PC-3 (cell line): ENCODE data around the gene SLC22A17. TPM values are rescaled to one million over a fixed set of nuclear protein-coding genes. Genes with fewer than 3 reads are reported as not detected.

Experiments used
- ATAC-seq: fragments of 200-7000 bp; cut with Tn5 transposase; 2 replicates; pipeline ENCODE4 v1.9.1; 2020; ENCODE audit warnings: mild to moderate bottlenecking, moderate library complexity
- BruUV-seq: library from RNA; stranded (reverse); fragments of 400-500 nt; replicated peaks from 2 replicates; lab custom pipeline; 2021; lab: Mats Ljungman, UMichigan
- CTCF ChIA-PET: fragments of 300-600 bp; sonication (Branson Sonifier 250); formaldehyde crosslinking; loops from one replicate; lab custom pipeline; 2022; ENCODE audit warnings: antibody characterized with exemption; lab: Charles Lee
- POLR2A ChIA-PET: fragments of 300-600 bp; sonication (Branson Sonifier 250); formaldehyde crosslinking; loops from one replicate; lab custom pipeline; 2022; ENCODE audit warnings: antibody characterized with exemption; ENCODE audit not compliant: unreplicated experiment; lab: Charles Lee
- DNase-seq: peaks from one replicate; pipeline ENCODE4 v3.0.0-alpha.2; 2015
- H2AFZ ChIP-seq: fragments of 300-600 bp; sonication (generic); 2 replicates; pipeline ENCODE4 v1.6.0; 2016; ENCODE audit warnings: antibody characterized with exemption, low read length
- H3F3A ChIP-seq: fragments of 300-600 bp; sonication (generic); one replicate; pipeline ENCODE4 v1.6.0; 2017; ENCODE audit warnings: antibody characterized with exemption, low read length, control low read depth, mild to moderate bottlenecking; ENCODE audit not compliant: unreplicated experiment
- H3K27ac ChIP-seq: fragments of 300-600 bp; sonication (generic); 2 replicates; pipeline ENCODE4 v1.5.1; 2016; ENCODE audit warnings: mild to moderate bottlenecking, low read length
- H3K27me3 ChIP-seq: fragments of 300-600 bp; sonication (generic); 2 replicates; pipeline ENCODE4 v1.6.1; 2016; ENCODE audit warnings: low read length, mixed read lengths
- H3K36me3 ChIP-seq: fragments of 300-600 bp; sonication (generic); 2 replicates; pipeline ENCODE4 v1.6.1; 2016; ENCODE audit warnings: low read depth, mixed run types, low read length, mixed read lengths
- H3K4me1 ChIP-seq: fragments of 300-600 bp; sonication (generic); 2 replicates; pipeline ENCODE4 v1.5.1; 2016; ENCODE audit warnings: low read length; ENCODE audit not compliant: insufficient read depth
- H3K4me2 ChIP-seq: fragments of 300-600 bp; sonication (generic); 2 replicates; pipeline ENCODE4 v1.6.0; 2016; ENCODE audit warnings: low read length
- H3K4me3 ChIP-seq: fragments of 300-600 bp; sonication (generic); 2 replicates; pipeline ENCODE4 v1.5.1; 2016; ENCODE audit warnings: mild to moderate bottlenecking, low read length, mixed read lengths
- H3K79me2 ChIP-seq: fragments of 300-600 bp; sonication (generic); 2 replicates; pipeline ENCODE4 v1.6.1; 2017; ENCODE audit warnings: low read length, mixed read lengths
- H3K9ac ChIP-seq: fragments of 300-600 bp; sonication (generic); 2 replicates; pipeline ENCODE4 v1.6.0; 2016; ENCODE audit warnings: mild to moderate bottlenecking, low read length
- H3K9me2 ChIP-seq: fragments of 300-600 bp; sonication (generic); replicated peaks from 2 replicates; pipeline ENCODE4 v1.6.1; 2016; ENCODE audit warnings: mixed run types, low read length, mixed read lengths
- H3K9me3 ChIP-seq: fragments of 300-600 bp; sonication (generic); 2 replicates; pipeline ENCODE4 v1.6.1; 2016; ENCODE audit warnings: low read length, mixed read lengths
- H4K20me1 ChIP-seq: fragments of 300-600 bp; sonication (generic); 2 replicates; pipeline ENCODE4 v1.6.1; 2016; ENCODE audit warnings: low read length, mixed read lengths
- EZH2 ChIP-seq: fragments of 300-600 bp; sonication (generic); IDR thresholded peaks from one replicate; pipeline ENCODE4 v1.6.1; 2017; ENCODE audit warnings: antibody characterized with exemption, mild to moderate bottlenecking, low read length; ENCODE audit not compliant: unreplicated experiment
- EZH2phosphoT487 ChIP-seq: fragments of 300-600 bp; sonication (generic); IDR thresholded peaks from 2 replicates; pipeline ENCODE4 v1.6.1; 2018; ENCODE audit warnings: mild to moderate bottlenecking, antibody characterized with exemption, low read length, borderline replicate concordance
- intact Hi-C: fragments of 100-400 bp; cut with micrococcal nuclease; formaldehyde crosslinking; loops from 2 replicates; pipeline ENCODE4 v1.9.0; 2023
- total RNA-seq: library from RNA; depleted of rRNA; stranded (reverse); fragments of >200 nt; gene quantifications from 2 replicates; pipeline ENCODE4 v1.2.3, GENCODE V29; 2014
- TF ChIP-seq, protein P1 (sequence below): fragments of 300-600 bp; sonication (generic); conservative IDR thresholded peaks from 2 replicates; pipeline ENCODE4 v1.5.1; 2017; ENCODE audit warnings: antibody characterized with exemption, low read depth, mild to moderate bottlenecking, low read length

Gene SLC22A17
- total RNA-seq, 1 experiment from 2014 or later: 12.0 TPM

DNA sequence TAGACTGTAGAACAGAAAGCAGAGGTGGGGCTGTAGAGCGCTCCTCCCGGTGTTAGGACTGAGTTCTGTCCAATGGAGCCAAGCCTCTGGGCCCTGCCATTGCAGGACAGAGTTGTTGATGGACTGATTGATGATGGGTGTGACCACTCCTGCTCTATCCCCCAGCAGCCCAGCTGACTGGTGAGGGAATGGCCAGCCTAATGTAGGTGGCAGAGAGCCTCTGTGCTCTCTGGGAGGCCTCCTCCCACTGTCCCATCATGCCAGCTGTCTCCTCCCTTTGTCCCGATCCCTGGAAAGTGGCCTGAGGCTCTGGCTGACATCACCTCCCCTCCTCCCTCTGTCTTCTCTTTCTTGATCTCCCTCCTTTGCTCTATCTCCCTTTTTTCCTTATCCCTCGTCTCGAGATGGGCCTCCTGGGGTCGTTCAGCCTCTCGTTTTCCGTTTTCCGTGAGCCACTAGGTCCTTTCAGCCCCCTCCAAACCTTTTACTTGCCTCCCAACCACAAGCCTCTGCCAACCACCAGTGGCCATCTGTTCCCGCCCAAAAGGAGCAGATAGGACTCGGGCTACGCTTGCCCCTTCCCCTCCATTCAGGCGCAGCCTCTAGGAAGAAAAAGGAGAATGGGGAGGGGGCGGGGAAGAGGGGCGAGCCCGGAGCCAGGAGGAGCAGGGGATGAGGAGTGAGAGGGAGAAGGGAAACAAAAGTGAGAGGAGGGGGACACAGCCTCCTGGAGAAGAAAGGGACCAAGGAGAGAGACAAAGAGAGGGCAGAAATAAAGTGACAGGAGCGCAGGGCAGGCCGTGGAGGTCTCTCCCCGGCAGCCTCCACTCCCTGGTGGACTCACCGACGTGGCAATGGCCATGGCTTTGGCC is 11.7 kb upstream of the SLC22A17 start:
- H3K9ac ChIP-seq: no peak overlapping the region
- H2AFZ ChIP-seq: peak overlapping the region; percentile 58

DNA sequence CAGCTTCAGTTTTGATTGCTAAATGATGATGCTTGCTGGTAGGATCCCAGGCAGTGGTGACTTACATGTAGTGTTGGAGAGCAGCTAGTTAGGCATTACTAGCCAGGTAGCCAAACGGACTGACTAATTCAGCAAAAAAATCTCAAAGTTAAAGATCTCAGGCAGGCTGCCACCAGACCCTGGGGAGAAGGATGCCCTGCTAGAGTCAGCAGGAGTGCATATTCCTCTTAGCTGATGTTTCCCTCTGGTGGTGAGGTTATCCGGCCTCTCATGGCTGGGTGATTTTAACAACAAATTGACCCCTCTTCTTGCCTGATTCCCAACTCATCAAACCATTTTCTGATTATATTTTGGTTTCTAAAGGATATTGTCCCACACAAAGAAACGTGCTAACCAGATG is 9.5 kb upstream of the SLC22A17 start:
- no TSS peak for BruUV-seq
- ChIA-PET POLR2A (no interaction called here), CTCF (interaction anchor here (1.1 kb wide), 1 partner anchor 9 kb away, joined by 3 read pairs; the partner anchor contains the start of gene SLC22A17)
- no peak overlapping the region for H2AFZ ChIP-seq
- H4K20me1 ChIP-seq: no peaks in the 10 kb centered on the region
- no peaks in the 10 kb centered on the region for H3K36me3 ChIP-seq
- H3K27ac ChIP-seq: no peak overlapping the region
- peak; percentile 4 for DNase-seq
- no peak overlapping the region for H3K9ac ChIP-seq
- H3F3A ChIP-seq: no peaks in the 10 kb centered on the region
- no peak overlapping the region for H3K4me2 ChIP-seq
- H3K9me2 ChIP-seq: no peaks in the 10 kb centered on the region
- H3K79me2 ChIP-seq: no peaks in the 10 kb centered on the region
- H3K4me3 ChIP-seq: no peak overlapping the region
- no peaks in the 10 kb centered on the region for H3K9me3 ChIP-seq
- peaks cover 32% of the 10 kb centered on the region for H3K27me3 ChIP-seq
- no peaks in the 10 kb centered on the region for H3K4me1 ChIP-seq
- intact Hi-C loops: no loop called here
- no peak for TF ChIP-seq EZH2phosphoT487
- TF ChIP-seq, protein P1, sequence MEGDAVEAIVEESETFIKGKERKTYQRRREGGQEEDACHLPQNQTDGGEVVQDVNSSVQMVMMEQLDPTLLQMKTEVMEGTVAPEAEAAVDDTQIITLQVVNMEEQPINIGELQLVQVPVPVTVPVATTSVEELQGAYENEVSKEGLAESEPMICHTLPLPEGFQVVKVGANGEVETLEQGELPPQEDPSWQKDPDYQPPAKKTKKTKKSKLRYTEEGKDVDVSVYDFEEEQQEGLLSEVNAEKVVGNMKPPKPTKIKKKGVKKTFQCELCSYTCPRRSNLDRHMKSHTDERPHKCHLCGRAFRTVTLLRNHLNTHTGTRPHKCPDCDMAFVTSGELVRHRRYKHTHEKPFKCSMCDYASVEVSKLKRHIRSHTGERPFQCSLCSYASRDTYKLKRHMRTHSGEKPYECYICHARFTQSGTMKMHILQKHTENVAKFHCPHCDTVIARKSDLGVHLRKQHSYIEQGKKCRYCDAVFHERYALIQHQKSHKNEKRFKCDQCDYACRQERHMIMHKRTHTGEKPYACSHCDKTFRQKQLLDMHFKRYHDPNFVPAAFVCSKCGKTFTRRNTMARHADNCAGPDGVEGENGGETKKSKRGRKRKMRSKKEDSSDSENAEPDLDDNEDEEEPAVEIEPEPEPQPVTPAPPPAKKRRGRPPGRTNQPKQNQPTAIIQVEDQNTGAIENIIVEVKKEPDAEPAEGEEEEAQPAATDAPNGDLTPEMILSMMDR: peak; percentile 35; the same call in 1 of the 2 replicates
- ATAC-seq: peak; percentile 28; the same call in 1 of the 2 replicates

More for the DNA sequence above, 11.7 kb upstream of the SLC22A17 start:
- intact Hi-C loops: no loop called here
- Histone ChIP-seq H4K20me1 (no peaks in the 10 kb centered on the region), H3K27me3 (peaks cover 26% of the 10 kb centered on the region), H3K4me1 (no peaks in the 10 kb centered on the region), H3K79me2 (no peaks in the 10 kb centered on the region), H3F3A (no peaks in the 10 kb centered on the region), H3K9me3 (no peaks in the 10 kb centered on the region), H3K4me2 (peak overlapping the region; percentile 51), H3K4me3 (0 out of 2 replicates have a peak overlapping the region, but pooled peaks have one; percentile 33), H3K9me2 (no peaks in the 10 kb centered on the region), H3K27ac (no peak overlapping the region), H3K36me3 (no peaks in the 10 kb centered on the region)
- no peak for TF ChIP-seq EZH2phosphoT487
- TF ChIP-seq, protein P1: no peak
- TF ChIP-seq EZH2: no peak
- ChIA-PET POLR2A (no interaction called here), CTCF (no interaction called here)
- ATAC-seq (no peak), DNase-seq (no peak)
- no TSS peak for BruUV-seq

DNA sequence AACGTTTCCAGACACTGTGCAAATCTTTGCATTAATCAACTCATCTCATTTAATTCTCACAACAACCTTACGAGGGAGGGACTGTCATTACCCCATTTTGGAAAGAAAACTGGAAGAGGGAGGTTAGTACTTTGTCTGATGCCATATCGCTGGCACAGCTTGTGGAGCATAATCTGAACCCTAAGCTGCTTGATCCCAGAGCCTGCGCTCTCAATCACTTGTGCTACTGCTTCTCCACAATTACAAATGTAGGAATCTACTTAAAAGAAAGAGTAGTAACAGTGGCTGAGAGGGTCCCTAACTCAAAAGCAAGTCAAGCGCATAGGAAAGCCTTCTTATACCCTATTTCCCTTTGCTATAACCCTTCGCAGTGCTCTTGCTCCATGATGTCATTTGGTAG is 9.1 kb upstream of the SLC22A17 start:
- ChIA-PET POLR2A (no interaction called here), CTCF (interaction anchor here (1.1 kb wide), 1 partner anchor 9 kb away, joined by 3 read pairs; the partner anchor contains the start of gene SLC22A17)
- Histone ChIP-seq H3K9me2 (no peaks in the 10 kb centered on the region), H3F3A (no peaks in the 10 kb centered on the region), H3K4me1 (no peaks in the 10 kb centered on the region), H3K4me3 (no peak overlapping the region), H2AFZ (no peak overlapping the region), H3K9me3 (no peaks in the 10 kb centered on the region), H3K79me2 (no peaks in the 10 kb centered on the region), H3K36me3 (no peaks in the 10 kb centered on the region), H3K9ac (no peak overlapping the region), H4K20me1 (no peaks in the 10 kb centered on the region), H3K27me3 (peaks cover 35% of the 10 kb centered on the region), H3K27ac (no peak overlapping the region), H3K4me2 (no peak overlapping the region)
- intact Hi-C loops: no loop called here
- ATAC-seq: no peak
- no peak for DNase-seq
- no TSS peak for BruUV-seq
- TF ChIP-seq EZH2phosphoT487 (no peak), EZH2 (no peak)
- TF ChIP-seq, protein P1: no peak
